GM23338 (cell line): ENCODE measurements around the gene PRPF39. TPM values are rescaled to one million over a fixed set of nuclear protein-coding genes. Genes with fewer than 3 reads are reported as not detected.

Experiments used
- ATAC-seq: fragments of 200-7000 bp; cut with Tn5 transposase; 3 replicates; pipeline ENCODE4 v1.9.1; 2020
- DNase-seq: peaks from one replicate; pipeline ENCODE4 v3.0.0-alpha.2; 2015; ENCODE audit warnings: low spot score
- H2AFZ ChIP-seq: fragments of 200-600 bp; sonication (generic); 2 replicates; pipeline ENCODE4 v1.8.0; 2016; ENCODE audit warnings: antibody characterized with exemption, mild to moderate bottlenecking, moderate library complexity
- H3F3A ChIP-seq: fragments of 200-600 bp; sonication (generic); replicated peaks from 2 replicates; pipeline ENCODE4 v1.8.0; 2017; ENCODE audit warnings: antibody characterized with exemption, mixed run types, low read depth
- H3K27ac ChIP-seq: fragments of 200-600 bp; sonication (generic); 2 replicates; pipeline ENCODE4 v1.6.1; 2016; ENCODE audit warnings: low read depth
- H3K27me3 ChIP-seq: fragments of 200-600 bp; sonication (generic); 2 replicates; pipeline ENCODE4 v1.8.0; 2016; ENCODE audit warnings: mild to moderate bottlenecking, mixed run types, moderate library complexity; ENCODE audit not compliant: insufficient read depth
- H3K36me3 ChIP-seq: fragments of 200-600 bp; sonication (generic); 2 replicates; pipeline ENCODE4 v1.8.0; 2016; ENCODE audit warnings: mild to moderate bottlenecking; ENCODE audit not compliant: insufficient read depth
- H3K4me1 ChIP-seq: fragments of 200-600 bp; sonication (generic); 2 replicates; pipeline ENCODE4 v1.8.0; 2016; ENCODE audit warnings: mild to moderate bottlenecking, moderate library complexity; ENCODE audit not compliant: insufficient read depth
- H3K4me2 ChIP-seq: fragments of 200-600 bp; sonication (generic); 2 replicates; pipeline ENCODE4 v1.7.1; 2017; ENCODE audit warnings: mixed run types
- H3K4me3 ChIP-seq: fragments of 200-600 bp; sonication (generic); 2 replicates; pipeline ENCODE4 v1.6.1; 2016; ENCODE audit warnings: mixed run types
- H3K79me2 ChIP-seq: fragments of 200-600 bp; sonication (generic); replicated peaks from 2 replicates; pipeline ENCODE4 v1.8.0; 2017; ENCODE audit warnings: mild to moderate bottlenecking; ENCODE audit not compliant: insufficient read depth
- H3K9me2 ChIP-seq: fragments of 200-600 bp; sonication (generic); 2 replicates; pipeline ENCODE4 v1.8.0; 2017; ENCODE audit not compliant: insufficient read depth
- H4K20me1 ChIP-seq: fragments of 200-600 bp; sonication (generic); replicated peaks from 2 replicates; pipeline ENCODE4 v1.8.0; 2017; ENCODE audit warnings: mild to moderate bottlenecking; ENCODE audit not compliant: insufficient read depth
- H3K27ac Mint-ChIP-seq: 2 replicates; pipeline ENCODE4 v1.8.0; 2020; ENCODE audit warnings: inconsistent platforms, mild to moderate bottlenecking, moderate library complexity, mixed read lengths
- H3K27me3 Mint-ChIP-seq: 3 replicates; pipeline ENCODE4 v1.8.0; 2022; ENCODE audit warnings: low read depth, mild to moderate bottlenecking, moderate library complexity, mixed read lengths, inconsistent platforms; ENCODE audit not compliant: insufficient read depth, poor library complexity
- H3K36me3 Mint-ChIP-seq: 3 replicates; pipeline ENCODE4 v1.8.0; 2021; ENCODE audit warnings: low read depth, mild to moderate bottlenecking, inconsistent platforms, moderate library complexity, mixed read lengths
- H3K4me1 Mint-ChIP-seq: 3 replicates; pipeline ENCODE4 v1.8.0; 2020; ENCODE audit warnings: mild to moderate bottlenecking, inconsistent platforms, mixed read lengths
- H3K4me3 Mint-ChIP-seq: 3 replicates; pipeline ENCODE4 v1.8.0; 2021; ENCODE audit warnings: moderate library complexity, mild to moderate bottlenecking, inconsistent platforms, mixed read lengths
- H3K9me3 Mint-ChIP-seq: 3 replicates; pipeline ENCODE4 v1.8.0; 2020; ENCODE audit warnings: moderate library complexity, mild to moderate bottlenecking, inconsistent platforms, mixed read lengths
- CREB1 ChIP-seq: fragments of 250-450 bp; sonication (Bioruptor Pico); IDR thresholded peaks from 2 replicates; pipeline ENCODE4 v1.5.0; 2020; ENCODE audit warnings: low read depth, mild to moderate bottlenecking, moderate library complexity
- EZH2phosphoT487 ChIP-seq: fragments of 200-600 bp; sonication (generic); IDR thresholded peaks from one replicate; pipeline ENCODE4 v1.8.1; 2018; ENCODE audit warnings: antibody characterized with exemption; ENCODE audit not compliant: unreplicated experiment
- JUNB ChIP-seq: IDR thresholded peaks from one replicate; pipeline ENCODE4 v1.6.1; 2016; ENCODE audit warnings: antibody characterized with exemption; ENCODE audit not compliant: unreplicated experiment
- NANOG ChIP-seq: IDR thresholded peaks from 2 replicates; pipeline ENCODE4 v1.6.1; 2016; ENCODE audit warnings: antibody characterized with exemption, borderline replicate concordance
- POLR2AphosphoS5 ChIP-seq: IDR thresholded peaks from 2 replicates; pipeline ENCODE4 v1.6.1; 2016; ENCODE audit warnings: antibody characterized with exemption, low read depth
- REST ChIP-seq: IDR thresholded peaks from one replicate; pipeline ENCODE4 v1.6.1; 2018; ENCODE audit warnings: antibody characterized with exemption; ENCODE audit not compliant: unreplicated experiment
- STAT1 ChIP-seq: IDR thresholded peaks from one replicate; pipeline ENCODE4 v1.6.1; 2016; ENCODE audit warnings: antibody characterized with exemption; ENCODE audit not compliant: unreplicated experiment
- ZNF114 ChIP-seq: fragments of 250-450 bp; sonication (Bioruptor Pico); IDR thresholded peaks from 2 replicates; pipeline ENCODE4 v1.5.0; 2020; ENCODE audit warnings: mild to moderate bottlenecking, moderate library complexity
- ZNF331 ChIP-seq: fragments of 250-450 bp; sonication (Bioruptor Pico); IDR thresholded peaks from 2 replicates; pipeline ENCODE4 v1.5.0; 2020; ENCODE audit warnings: low read depth, mild to moderate bottlenecking, moderate library complexity
- polyA plus RNA-seq: library from polyadenylated mRNA; unstranded; fragments of >200 nt; fragmentation: Nextera tagmentation; extraction: Ambion mirVana; gene quantifications from 2 replicates; pipeline ENCODE4 v1.2.1, GENCODE V29; 2016
- total RNA-seq: library from RNA; depleted of rRNA; stranded (reverse); fragments of >200 nt; shearing (Covaris generic); gene quantifications from 2 replicates; pipeline ENCODE4 v1.2.3, GENCODE V29; 2014
- TF ChIP-seq, protein P1 (sequence below): IDR thresholded peaks from 2 replicates; pipeline ENCODE4 v1.6.1; 2016; ENCODE audit warnings: antibody characterized with exemption
- TF ChIP-seq, protein P2 (sequence below): fragments of 250-450 bp; sonication (Bioruptor Pico); IDR thresholded peaks from 2 replicates; pipeline ENCODE4 v1.5.0; 2020; ENCODE audit warnings: mild to moderate bottlenecking, moderate library complexity
- TF ChIP-seq, protein P3 (sequence below), 2 experiments: fragments of 200-600 bp in 1 of 2; sonication (generic) in 1 of 2; conservative IDR thresholded peaks; 2 replicates each; pipeline versions ENCODE4 v1.5.1 to v1.6.1; 2016 to 2017; ENCODE audit warnings: antibody characterized with exemption in 2 of 2, low read depth in 2 of 2, mild to moderate bottlenecking in 2 of 2, moderate library complexity in 1 of 2

Gene PRPF39
- total and polyA plus RNA-seq, 2 experiments from 2014 or later = 30.7 to 56.9 TPM

DNA sequence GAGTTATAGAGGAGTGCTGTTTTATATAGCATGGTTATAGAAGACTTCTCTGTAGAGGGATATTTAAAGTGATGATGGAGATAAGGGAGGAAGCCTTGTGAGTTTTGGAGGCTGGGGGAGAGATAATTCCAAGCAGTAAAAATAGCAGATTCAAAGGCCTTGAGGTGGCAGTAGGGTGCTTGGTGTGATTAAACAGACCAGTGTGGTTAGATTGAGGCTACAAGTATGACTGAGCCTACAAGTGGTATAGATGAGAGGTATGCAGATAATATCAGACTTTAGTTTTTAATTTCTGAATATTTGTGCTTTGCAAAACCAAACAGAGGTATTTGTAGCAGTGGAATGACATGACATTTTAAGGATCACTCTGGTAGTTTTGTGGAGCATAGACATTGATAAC, 72.2 kb downstream of the PRPF39 start:
- no peak for TF ChIP-seq STAT1
- TF ChIP-seq EZH2phosphoT487 = no peak
- no peak for TF ChIP-seq JUNB
- TF ChIP-seq ZNF114 (CRISPR knock-in tag) = no peak
- TF ChIP-seq POLR2AphosphoS5 = no peak
- TF ChIP-seq NANOG = no peak
- TF ChIP-seq, protein P1, sequence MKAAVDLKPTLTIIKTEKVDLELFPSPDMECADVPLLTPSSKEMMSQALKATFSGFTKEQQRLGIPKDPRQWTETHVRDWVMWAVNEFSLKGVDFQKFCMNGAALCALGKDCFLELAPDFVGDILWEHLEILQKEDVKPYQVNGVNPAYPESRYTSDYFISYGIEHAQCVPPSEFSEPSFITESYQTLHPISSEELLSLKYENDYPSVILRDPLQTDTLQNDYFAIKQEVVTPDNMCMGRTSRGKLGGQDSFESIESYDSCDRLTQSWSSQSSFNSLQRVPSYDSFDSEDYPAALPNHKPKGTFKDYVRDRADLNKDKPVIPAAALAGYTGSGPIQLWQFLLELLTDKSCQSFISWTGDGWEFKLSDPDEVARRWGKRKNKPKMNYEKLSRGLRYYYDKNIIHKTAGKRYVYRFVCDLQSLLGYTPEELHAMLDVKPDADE = no peak
- no peak for TF ChIP-seq ZNF331
- no peak for TF ChIP-seq REST
- TF ChIP-seq, protein P2, sequence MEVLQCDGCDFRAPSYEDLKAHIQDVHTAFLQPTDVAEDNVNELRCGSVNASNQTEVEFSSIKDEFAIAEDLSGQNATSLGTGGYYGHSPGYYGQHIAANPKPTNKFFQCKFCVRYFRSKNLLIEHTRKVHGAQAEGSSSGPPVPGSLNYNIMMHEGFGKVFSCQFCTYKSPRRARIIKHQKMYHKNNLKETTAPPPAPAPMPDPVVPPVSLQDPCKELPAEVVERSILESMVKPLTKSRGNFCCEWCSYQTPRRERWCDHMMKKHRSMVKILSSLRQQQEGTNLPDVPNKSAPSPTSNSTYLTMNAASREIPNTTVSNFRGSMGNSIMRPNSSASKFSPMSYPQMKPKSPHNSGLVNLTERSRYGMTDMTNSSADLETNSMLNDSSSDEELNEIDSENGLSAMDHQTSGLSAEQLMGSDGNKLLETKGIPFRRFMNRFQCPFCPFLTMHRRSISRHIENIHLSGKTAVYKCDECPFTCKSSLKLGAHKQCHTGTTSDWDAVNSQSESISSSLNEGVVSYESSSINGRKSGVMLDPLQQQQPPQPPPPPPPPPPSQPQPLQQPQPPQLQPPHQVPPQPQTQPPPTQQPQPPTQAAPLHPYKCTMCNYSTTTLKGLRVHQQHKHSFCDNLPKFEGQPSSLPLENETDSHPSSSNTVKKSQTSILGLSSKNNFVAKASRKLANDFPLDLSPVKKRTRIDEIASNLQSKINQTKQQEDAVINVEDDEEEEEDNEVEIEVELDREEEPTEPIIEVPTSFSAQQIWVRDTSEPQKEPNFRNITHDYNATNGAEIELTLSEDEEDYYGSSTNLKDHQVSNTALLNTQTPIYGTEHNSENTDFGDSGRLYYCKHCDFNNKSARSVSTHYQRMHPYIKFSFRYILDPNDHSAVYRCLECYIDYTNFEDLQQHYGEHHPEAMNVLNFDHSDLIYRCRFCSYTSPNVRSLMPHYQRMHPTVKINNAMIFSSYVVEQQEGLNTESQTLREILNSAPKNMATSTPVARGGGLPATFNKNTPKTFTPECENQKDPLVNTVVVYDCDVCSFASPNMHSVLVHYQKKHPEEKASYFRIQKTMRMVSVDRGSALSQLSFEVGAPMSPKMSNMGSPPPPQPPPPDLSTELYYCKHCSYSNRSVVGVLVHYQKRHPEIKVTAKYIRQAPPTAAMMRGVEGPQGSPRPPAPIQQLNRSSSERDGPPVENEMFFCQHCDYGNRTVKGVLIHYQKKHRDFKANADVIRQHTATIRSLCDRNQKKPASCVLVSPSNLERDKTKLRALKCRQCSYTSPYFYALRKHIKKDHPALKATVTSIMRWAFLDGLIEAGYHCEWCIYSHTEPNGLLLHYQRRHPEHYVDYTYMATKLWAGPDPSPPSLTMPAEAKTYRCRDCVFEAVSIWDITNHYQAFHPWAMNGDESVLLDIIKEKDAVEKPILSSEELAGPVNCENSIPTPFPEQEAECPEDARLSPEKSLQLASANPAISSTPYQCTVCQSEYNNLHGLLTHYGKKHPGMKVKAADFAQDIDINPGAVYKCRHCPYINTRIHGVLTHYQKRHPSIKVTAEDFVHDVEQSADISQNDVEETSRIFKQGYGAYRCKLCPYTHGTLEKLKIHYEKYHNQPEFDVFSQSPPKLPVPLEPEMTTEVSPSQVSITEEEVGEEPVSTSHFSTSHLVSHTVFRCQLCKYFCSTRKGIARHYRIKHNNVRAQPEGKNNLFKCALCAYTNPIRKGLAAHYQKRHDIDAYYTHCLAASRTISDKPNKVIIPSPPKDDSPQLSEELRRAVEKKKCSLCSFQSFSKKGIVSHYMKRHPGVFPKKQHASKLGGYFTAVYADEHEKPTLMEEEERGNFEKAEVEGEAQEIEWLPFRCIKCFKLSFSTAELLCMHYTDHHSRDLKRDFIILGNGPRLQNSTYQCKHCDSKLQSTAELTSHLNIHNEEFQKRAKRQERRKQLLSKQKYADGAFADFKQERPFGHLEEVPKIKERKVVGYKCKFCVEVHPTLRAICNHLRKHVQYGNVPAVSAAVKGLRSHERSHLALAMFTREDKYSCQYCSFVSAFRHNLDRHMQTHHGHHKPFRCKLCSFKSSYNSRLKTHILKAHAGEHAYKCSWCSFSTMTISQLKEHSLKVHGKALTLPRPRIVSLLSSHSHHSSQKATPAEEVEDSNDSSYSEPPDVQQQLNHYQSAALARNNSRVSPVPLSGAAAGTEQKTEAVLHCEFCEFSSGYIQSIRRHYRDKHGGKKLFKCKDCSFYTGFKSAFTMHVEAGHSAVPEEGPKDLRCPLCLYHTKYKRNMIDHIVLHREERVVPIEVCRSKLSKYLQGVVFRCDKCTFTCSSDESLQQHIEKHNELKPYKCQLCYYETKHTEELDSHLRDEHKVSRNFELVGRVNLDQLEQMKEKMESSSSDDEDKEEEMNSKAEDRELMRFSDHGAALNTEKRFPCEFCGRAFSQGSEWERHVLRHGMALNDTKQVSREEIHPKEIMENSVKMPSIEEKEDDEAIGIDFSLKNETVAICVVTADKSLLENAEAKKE (CRISPR knock-in tag) = no peak
- no peak for TF ChIP-seq CREB1
- TF ChIP-seq, protein P3, sequence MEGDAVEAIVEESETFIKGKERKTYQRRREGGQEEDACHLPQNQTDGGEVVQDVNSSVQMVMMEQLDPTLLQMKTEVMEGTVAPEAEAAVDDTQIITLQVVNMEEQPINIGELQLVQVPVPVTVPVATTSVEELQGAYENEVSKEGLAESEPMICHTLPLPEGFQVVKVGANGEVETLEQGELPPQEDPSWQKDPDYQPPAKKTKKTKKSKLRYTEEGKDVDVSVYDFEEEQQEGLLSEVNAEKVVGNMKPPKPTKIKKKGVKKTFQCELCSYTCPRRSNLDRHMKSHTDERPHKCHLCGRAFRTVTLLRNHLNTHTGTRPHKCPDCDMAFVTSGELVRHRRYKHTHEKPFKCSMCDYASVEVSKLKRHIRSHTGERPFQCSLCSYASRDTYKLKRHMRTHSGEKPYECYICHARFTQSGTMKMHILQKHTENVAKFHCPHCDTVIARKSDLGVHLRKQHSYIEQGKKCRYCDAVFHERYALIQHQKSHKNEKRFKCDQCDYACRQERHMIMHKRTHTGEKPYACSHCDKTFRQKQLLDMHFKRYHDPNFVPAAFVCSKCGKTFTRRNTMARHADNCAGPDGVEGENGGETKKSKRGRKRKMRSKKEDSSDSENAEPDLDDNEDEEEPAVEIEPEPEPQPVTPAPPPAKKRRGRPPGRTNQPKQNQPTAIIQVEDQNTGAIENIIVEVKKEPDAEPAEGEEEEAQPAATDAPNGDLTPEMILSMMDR (conservative IDR thresholded peaks at IDR 0.05; ENCODE audit: low read depth in 2 of 2) = no peak
- no peaks in the 10 kb centered on the region for H3K4me1 ChIP-seq
- no peak overlapping the region for H3K4me3 ChIP-seq
- no peak overlapping the region for H3K4me2 ChIP-seq
- Mint-ChIP-seq H3K36me3 (peaks cover 3% of the 10 kb centered on the region; the same call in 1 of the 3 replicates), H3K4me1 (no peaks in the 10 kb centered on the region), H3K27ac (no peak overlapping the region), H3K9me3 (no peaks in the 10 kb centered on the region), H3K4me3 (no peak overlapping the region), H3K27me3 (no peaks in the 10 kb centered on the region)
- H3F3A ChIP-seq = no peaks in the 10 kb centered on the region
- H3K9me2 ChIP-seq = no peaks in the 10 kb centered on the region; the same call in 1 of the 2 replicates
- ATAC-seq (no peak), DNase-seq (no peak)
- no peak overlapping the region for H3K27ac ChIP-seq
- no peaks in the 10 kb centered on the region for H3K36me3 ChIP-seq
- H3K79me2 ChIP-seq = no peaks in the 10 kb centered on the region
- H3K27me3 ChIP-seq = no peaks in the 10 kb centered on the region
- H4K20me1 ChIP-seq = no peaks in the 10 kb centered on the region; the same call in 1 of the 2 replicates
- H2AFZ ChIP-seq = no peak overlapping the region
